HepG2 (cell line): Measurements from ENCODE around the gene ORMDL3. TPM values are rescaled to one million over a fixed set of nuclear protein-coding genes. Genes with fewer than 3 reads are reported as not detected.
A peak's percentile ranks its signal among the peaks of the same experiment; 100 is the strongest.

Experiments used
- AKAP8 ChIP-seq: sonication (generic); formaldehyde crosslinking; IDR thresholded peaks from 2 replicates; pipeline ENCODE4 v1.5.1; 2020; ENCODE audit warnings: mild to moderate bottlenecking, missing genetic modification reagents
- POLR2A ChIP-seq, 2 experiments: IDR thresholded peaks; 2 replicates each; pipeline ENCODE4 v1.6.1; 2011; ENCODE audit warnings: low read depth in 2 of 2, low read length in 2 of 2, mild to moderate bottlenecking in 1 of 2, moderate library complexity in 1 of 2; ENCODE audit not compliant: insufficient read depth in 1 of 2
- SNAPC2 ChIP-seq: sonication (generic); formaldehyde crosslinking; IDR thresholded peaks from 2 replicates; pipeline ENCODE4 v1.8.1; 2022; ENCODE audit warnings: mild to moderate bottlenecking, missing genetic modification reagents
- SRSF1 ChIP-seq: fragments of 200-400 bp; formaldehyde crosslinking; optimal IDR thresholded peaks from 2 replicates; pipeline ENCODE3; 2017; ENCODE audit warnings: mild to moderate bottlenecking, low read depth, low read length, moderate library complexity
- ZNF101 ChIP-seq: sonication (generic); formaldehyde crosslinking; IDR thresholded peaks from 2 replicates; pipeline ENCODE4 v1.4.0; 2020; ENCODE audit warnings: mild to moderate bottlenecking, low read depth, missing genetic modification reagents, borderline replicate concordance
- ZNF280B ChIP-seq: sonication (generic); formaldehyde crosslinking; IDR thresholded peaks from 2 replicates; pipeline ENCODE4 v1.5.0; 2020; ENCODE audit warnings: missing genetic modification reagents, mild to moderate bottlenecking, borderline replicate concordance
- ZNF775 ChIP-seq: sonication (generic); formaldehyde crosslinking; IDR thresholded peaks from 2 replicates; pipeline ENCODE4 v1.4.0; 2020; ENCODE audit warnings: missing genetic modification reagents, mild to moderate bottlenecking, moderate library complexity, borderline replicate concordance
- polyA plus RNA-seq, 8 experiments: library from polyadenylated mRNA; depleted of rRNA in 3 of 8; stranded (reverse) in 7 of 8; unstranded in 1 of 8; fragments of >200 nt; fragmentation: Illumina TruSeq in 4 of 8; extraction: Trizol in 4 of 8; gene quantifications; 2 replicates each; pipeline versions ENCODE4 v1.2.1 to v1.2.3, GENCODE V29; 2011 to 2016; ENCODE audit warnings: low read depth in 4 of 8, missing spikeins in 1 of 8, mixed read lengths in 1 of 8; ENCODE audit not compliant: insufficient read depth in 1 of 8
- total RNA-seq, 5 experiments: library from RNA; depleted of rRNA; stranded (reverse); fragments of >200 nt; fragmentation: Illumina TruSeq; extraction: Trizol; gene quantifications; 2 replicates each; pipeline ENCODE4 v1.2.3, GENCODE V29; 2016; ENCODE audit warnings: low read depth in 1 of 5
- TF ChIP-seq, protein P1 (sequence below): sonication (generic); formaldehyde crosslinking; IDR thresholded peaks from 2 replicates; pipeline ENCODE4 v1.4.0; 2020; ENCODE audit warnings: mild to moderate bottlenecking, missing genetic modification reagents

ORMDL3 gene
- total and polyA plus RNA-seq, 2 of the 13 experiments (the other 11 are each of a cell fraction or from before 2014, with no cell fraction given): 181 to 384 TPM

- TF ChIP-seq SNAPC2: no peak
- no peak for TF ChIP-seq SRSF1
- TF ChIP-seq POLR2A (IDR thresholded peaks at IDR 0.05; ENCODE audit: insufficient read depth in 1 of 2, low read depth in 2 of 2, low read length in 2 of 2): peak in 1 of 2 experiments; percentile 52; a peak in 1 of 4 replicates
- TF ChIP-seq ZNF101: no peak
- TF ChIP-seq AKAP8 (CRISPR knock-in tag): peak; percentile 96
- no peak for TF ChIP-seq ZNF280B (CRISPR knock-in tag)
- TF ChIP-seq, protein P1, sequence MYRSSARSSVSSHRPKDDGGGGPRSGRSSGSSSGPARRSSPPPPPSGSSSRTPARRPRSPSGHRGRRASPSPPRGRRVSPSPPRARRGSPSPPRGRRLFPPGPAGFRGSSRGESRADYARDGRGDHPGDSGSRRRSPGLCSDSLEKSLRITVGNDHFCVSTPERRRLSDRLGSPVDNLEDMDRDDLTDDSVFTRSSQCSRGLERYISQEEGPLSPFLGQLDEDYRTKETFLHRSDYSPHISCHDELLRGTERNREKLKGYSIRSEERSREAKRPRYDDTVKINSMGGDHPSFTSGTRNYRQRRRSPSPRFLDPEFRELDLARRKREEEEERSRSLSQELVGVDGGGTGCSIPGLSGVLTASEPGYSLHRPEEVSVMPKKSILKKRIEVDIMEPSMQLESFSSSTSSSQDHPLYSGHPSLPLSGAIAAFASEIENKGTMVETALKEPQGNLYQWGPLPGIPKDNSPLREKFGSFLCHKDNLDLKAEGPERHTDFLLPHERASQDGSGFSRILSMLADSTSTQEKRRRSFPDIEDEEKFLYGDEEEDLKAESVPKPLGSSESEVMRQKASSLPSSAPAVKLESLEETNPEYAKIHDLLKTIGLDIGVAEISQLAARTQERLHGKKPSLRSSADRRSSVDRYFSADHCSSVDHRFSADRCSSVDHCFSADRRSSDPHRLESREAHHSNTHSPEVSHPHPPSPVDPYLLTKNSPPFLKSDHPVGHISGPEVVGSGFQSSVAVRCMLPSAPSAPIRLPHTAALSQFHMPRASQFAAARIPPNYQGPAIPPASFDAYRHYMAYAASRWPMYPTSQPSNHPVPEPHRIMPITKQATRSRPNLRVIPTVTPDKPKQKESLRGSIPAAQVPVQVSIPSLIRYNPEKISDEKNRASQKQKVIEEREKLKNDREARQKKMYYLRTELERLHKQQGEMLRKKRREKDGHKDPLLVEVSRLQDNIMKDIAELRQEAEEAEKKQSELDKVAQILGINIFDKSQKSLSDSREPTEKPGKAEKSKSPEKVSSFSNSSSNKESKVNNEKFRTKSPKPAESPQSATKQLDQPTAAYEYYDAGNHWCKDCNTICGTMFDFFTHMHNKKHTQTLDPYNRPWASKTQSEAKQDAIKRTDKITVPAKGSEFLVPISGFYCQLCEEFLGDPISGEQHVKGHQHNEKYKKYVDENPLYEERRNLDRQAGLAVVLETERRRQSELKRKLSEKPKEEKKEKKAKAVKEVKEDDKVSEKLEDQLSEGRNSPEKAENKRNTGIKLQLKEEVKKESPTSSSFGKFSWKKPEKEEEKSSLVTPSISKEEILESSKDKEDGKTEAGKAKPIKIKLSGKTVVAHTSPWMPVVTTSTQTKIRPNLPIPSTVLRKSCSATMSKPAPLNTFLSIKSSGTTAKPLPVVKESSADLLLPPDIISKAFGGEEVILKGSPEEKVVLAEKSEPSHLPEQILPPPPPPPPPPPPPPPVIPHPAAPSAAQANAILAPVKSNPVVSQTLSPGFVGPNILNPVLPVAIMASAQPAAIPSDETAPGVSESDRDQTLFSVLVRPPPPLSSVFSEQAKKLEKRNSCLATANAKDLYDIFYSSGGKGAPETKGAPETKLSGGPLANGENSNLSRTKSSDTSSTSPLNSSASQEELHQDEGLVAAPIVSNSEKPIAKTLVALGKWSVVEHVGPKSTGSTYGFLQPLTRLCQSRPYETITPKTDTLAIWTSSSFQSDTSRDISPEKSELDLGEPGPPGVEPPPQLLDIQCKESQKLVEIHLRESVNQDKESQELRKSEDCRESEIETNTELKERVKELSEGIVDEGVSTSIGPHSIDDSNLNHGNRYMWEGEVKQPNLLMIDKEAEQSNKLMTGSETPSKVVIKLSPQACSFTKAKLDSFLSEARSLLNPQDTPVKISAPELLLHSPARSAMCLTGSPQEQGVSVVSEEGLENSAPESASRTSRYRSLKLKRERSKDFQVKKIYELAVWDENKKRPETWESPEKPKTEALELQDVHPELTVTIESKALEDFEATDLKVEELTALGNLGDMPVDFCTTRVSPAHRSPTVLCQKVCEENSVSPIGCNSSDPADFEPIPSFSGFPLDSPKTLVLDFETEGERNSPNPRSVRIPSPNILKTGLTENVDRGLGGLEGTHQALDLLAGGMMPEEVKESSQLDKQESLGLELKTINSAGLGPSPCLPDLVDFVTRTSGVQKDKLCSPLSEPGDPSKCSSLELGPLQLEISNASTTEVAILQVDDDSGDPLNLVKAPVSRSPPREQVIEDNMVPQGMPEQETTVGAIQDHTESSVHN (CRISPR knock-in tag): no peak
- no peak for TF ChIP-seq ZNF775 (CRISPR knock-in tag)
Measured at GRCh38 chr17:39919087-39919683, 8.2 kb downstream of the ORMDL3 start (continued).
